ENCODE data around the gene SMG6. TPM values are rescaled to one million over a fixed set of nuclear protein-coding genes. Genes with fewer than 3 reads are reported as not detected.
"Not testable (repeated sequence)": the region's sequence is repeated elsewhere in the genome, so short reads cannot be mapped to it uniquely, and the experiment has no call there.

SMG6 gene
- total RNA-seq, 1 donor from 2014 or later: 28.8 TPM

- H3K4me3 ChIP-seq: no peak overlapping the region
- no peak for ATAC-seq
- H3K27ac ChIP-seq: no peak overlapping the region
- peaks cover 4% of the 10 kb centered on the region for H3K4me1 ChIP-seq
- no peaks in the 10 kb centered on the region for H3K36me3 ChIP-seq
- DNase-seq: no peak
- no peaks in the 10 kb centered on the region for H3K27me3 ChIP-seq
- H3K9me3 ChIP-seq: no peaks in the 10 kb centered on the region
- intact Hi-C loops (cut with DNase I): no loop called here
- no peak for TF ChIP-seq CTCF (IDR thresholded peaks at IDR 0.05)
Observed at GRCh38 chr17:2017274-2017941, 286.2 kb downstream of the SMG6 start.

GRCh38 chr17:2016494-2016893 lies 287.1 kb downstream of the SMG6 start:
- DNase-seq (no peak), ATAC-seq (no peak)
- Histone ChIP-seq H3K9me3 (no peaks in the 10 kb centered on the region), H3K27ac (no peak overlapping the region), H3K4me1 (peaks cover 12% of the 10 kb centered on the region), H3K27me3 (no peaks in the 10 kb centered on the region), H3K4me3 (no peak overlapping the region), H3K36me3 (no peaks in the 10 kb centered on the region)
- no peak for TF ChIP-seq CTCF (IDR thresholded peaks at IDR 0.05)
- intact Hi-C loops (cut with DNase I): no loop called here

- no peak for TF ChIP-seq CTCF (IDR thresholded peaks at IDR 0.05)
- peaks cover 12% of the 10 kb centered on the region for H3K4me1 ChIP-seq
- intact Hi-C loops (cut with DNase I): no loop called here
- no peaks in the 10 kb centered on the region for H3K36me3 ChIP-seq
- H3K27ac ChIP-seq: no peak overlapping the region
- DNase-seq (no peak), ATAC-seq (no peak)
- no peak overlapping the region for H3K4me3 ChIP-seq
- H3K9me3 ChIP-seq: no peaks in the 10 kb centered on the region
- no peaks in the 10 kb centered on the region for H3K27me3 ChIP-seq
Observed at GRCh38 chr17:2015314-2015713, 288.3 kb downstream of the SMG6 start.

- intact Hi-C loops (cut with DNase I): no loop called here
- DNase-seq: no peak
Observed at GRCh38 chr17:2013994-2014317, 289.6 kb downstream of the SMG6 start.

DNA sequence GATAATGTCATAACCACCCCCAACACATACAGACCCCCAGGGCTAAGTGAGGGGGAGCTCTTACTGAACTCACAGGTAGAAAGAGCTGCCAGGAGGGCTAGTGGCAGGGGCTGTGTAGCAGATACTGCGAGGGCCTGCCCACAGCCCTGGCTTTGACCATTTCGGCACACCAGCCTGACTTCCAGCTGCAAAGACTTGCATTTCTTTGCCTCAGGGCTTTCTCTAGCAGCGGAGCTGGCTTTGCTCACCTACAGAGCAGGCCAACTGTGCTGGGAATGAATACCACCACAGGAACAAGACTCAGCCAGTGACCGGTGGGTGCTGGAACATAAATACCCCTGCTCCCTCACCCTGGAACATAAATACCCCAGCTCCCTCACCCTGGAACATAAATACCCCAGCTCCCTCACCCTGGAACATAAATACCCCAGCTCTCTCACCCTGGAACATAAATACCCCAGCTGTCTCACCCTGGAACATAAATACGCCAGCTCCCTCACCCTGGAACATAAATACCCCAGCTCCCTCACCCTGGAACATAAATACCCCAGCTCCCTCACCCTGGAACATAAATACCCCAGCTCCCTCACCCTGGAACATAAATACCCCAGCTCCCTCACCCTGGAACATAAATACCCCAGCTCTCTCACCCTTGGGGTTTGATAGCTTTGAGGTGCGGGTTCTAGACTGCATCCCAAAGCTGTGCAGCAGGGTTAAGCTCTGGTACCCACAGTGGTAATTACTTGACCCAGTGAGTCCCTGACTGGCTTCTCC lies 290.2 kb downstream of the SMG6 start:
- DNase-seq; ATAC-seq; H3K36me3 ChIP-seq; H3K27ac ChIP-seq; H3K9me3 ChIP-seq; intact Hi-C loops (cut with DNase I); H3K27me3 ChIP-seq; H3K4me3 ChIP-seq: not testable (repeated sequence)
- H3K4me1 ChIP-seq: peaks cover 12% of the 10 kb centered on the region

More at GRCh38 chr17:2013994-2014317, 289.6 kb downstream of the SMG6 start:
- peak; percentile 53 for ATAC-seq
- no peak for TF ChIP-seq CTCF (IDR thresholded peaks at IDR 0.05)
- Histone ChIP-seq H3K4me3 (no peak overlapping the region), H3K27me3 (no peaks in the 10 kb centered on the region), H3K4me1 (peaks cover 12% of the 10 kb centered on the region), H3K36me3 (no peaks in the 10 kb centered on the region), H3K9me3 (no peaks in the 10 kb centered on the region), H3K27ac (no peak overlapping the region)

- DNase-seq (no peak), ATAC-seq (no peak)
- intact Hi-C loops (cut with DNase I): no loop called here
- H3K27ac ChIP-seq: peak overlapping the region; percentile 66
- no peaks in the 10 kb centered on the region for H3K36me3 ChIP-seq
- H3K4me3 ChIP-seq: no peak overlapping the region
- TF ChIP-seq CTCF (IDR thresholded peaks at IDR 0.05): no peak
- no peaks in the 10 kb centered on the region for H3K27me3 ChIP-seq
- no peaks in the 10 kb centered on the region for H3K9me3 ChIP-seq
- peaks cover 12% of the 10 kb centered on the region for H3K4me1 ChIP-seq
Observed at GRCh38 chr17:2012499-2012898, 291.1 kb downstream of the SMG6 start.
